ENCODE measurements around the gene CUEDC2.
A peak's percentile ranks its signal among the peaks of the same experiment; 100 is the strongest.

Gene CUEDC2, protein sequence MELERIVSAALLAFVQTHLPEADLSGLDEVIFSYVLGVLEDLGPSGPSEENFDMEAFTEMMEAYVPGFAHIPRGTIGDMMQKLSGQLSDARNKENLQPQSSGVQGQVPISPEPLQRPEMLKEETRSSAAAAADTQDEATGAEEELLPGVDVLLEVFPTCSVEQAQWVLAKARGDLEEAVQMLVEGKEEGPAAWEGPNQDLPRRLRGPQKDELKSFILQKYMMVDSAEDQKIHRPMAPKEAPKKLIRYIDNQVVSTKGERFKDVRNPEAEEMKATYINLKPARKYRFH

DNA sequence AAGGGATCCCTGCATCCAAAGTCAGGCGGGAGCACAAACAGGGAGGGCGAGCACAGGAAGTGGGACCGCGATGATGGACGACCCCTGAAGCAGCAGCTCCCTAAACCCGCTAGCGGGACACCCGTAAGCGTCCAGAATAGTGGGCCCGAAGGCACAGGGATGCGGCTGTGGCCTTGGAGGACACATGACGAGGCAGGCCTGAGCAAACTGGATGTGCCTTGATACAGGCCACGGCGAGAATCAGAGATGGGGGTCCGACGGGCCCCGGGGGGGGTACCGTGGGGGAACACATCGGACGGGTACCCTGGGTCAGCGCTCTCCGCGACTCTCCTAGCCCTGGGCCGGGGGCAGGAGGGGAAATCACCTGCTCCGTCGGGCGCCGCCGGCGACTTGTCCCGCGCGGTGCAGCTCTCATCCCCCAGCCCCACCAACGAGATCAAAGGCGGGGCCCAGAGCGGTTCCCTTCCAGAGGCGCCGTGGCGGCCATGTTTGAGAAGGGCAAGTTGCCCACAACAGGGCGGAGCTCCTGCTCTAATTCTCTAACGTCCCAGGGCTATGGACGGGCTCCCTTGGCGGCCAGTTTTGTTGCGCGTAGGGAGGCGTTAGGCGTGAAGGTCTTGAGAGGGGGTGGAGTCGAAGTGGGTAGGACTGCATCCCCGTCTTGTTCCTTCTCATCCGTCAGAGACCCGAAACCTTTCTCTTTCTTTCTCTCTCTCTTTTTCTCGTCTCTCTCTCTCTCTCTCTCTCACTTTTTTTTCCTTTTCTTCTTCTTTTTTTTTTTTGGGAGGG is at the start of gene CUEDC2:
Gene CUEDC2 (minus strand): TSS at position 413 of the 789 bp plus-strand sequence. CDS start 7,386 bp downstream, outside the sequence.
- TF ChIP-seq, protein P1, sequence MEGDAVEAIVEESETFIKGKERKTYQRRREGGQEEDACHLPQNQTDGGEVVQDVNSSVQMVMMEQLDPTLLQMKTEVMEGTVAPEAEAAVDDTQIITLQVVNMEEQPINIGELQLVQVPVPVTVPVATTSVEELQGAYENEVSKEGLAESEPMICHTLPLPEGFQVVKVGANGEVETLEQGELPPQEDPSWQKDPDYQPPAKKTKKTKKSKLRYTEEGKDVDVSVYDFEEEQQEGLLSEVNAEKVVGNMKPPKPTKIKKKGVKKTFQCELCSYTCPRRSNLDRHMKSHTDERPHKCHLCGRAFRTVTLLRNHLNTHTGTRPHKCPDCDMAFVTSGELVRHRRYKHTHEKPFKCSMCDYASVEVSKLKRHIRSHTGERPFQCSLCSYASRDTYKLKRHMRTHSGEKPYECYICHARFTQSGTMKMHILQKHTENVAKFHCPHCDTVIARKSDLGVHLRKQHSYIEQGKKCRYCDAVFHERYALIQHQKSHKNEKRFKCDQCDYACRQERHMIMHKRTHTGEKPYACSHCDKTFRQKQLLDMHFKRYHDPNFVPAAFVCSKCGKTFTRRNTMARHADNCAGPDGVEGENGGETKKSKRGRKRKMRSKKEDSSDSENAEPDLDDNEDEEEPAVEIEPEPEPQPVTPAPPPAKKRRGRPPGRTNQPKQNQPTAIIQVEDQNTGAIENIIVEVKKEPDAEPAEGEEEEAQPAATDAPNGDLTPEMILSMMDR (IDR thresholded peaks at IDR 0.05): no peak
- H3K9me3 ChIP-seq (ENCODE audit: control insufficient read depth, low read length): no peaks in the 10 kb centered on the region
- peak within 1 kb of the TSS; percentile 90 for H3K4me2 ChIP-seq (ENCODE audit: low read length)
- H3K4me1 ChIP-seq: peaks cover 4% of the 10 kb centered on the region
- peak within 1 kb of the TSS; percentile 69 for H3K27ac ChIP-seq
- H3K27me3 ChIP-seq (ENCODE audit: control insufficient read depth, insufficient read depth, low read length): no peaks in the 10 kb centered on the region
- H3K9ac ChIP-seq: peak within 1 kb of the TSS; percentile 91
- peak within 1 kb of the TSS; percentile 92 for H3K4me3 ChIP-seq (ENCODE audit: low read depth, low read length)
- H3K79me2 ChIP-seq: peaks cover 26% of the 10 kb centered on the region
- H2AFZ ChIP-seq: peak within 1 kb of the TSS; percentile 94
- H3K36me3 ChIP-seq (ENCODE audit: control insufficient read depth, insufficient read depth, low read length): no peaks in the 10 kb centered on the region

DNA sequence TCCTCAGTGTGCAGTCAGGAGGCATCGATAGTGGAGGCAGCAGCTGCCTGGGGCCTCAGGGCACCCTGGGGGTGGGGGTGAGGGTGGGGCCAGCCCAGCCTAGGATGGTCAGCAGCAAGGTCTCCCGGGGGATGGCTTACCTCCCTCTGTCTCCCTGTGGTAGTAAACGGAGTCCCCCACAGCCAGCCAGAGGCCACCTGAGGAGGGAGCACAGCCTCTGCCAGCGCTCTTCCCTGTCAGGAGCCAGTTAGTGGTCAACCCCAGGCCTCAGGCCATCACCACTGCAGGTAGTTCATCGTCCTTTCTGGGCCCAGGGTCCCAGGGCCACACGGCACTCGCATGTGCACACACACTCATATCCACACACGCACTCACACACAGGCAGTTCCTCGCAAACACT is 48.0 kb upstream of the CUEDC2 start:
- TF ChIP-seq, protein P1 (IDR thresholded peaks at IDR 0.05): no peak
- Histone ChIP-seq H3K79me2 (no peaks in the 10 kb centered on the region), H3K4me1 (no peaks in the 10 kb centered on the region), H3K27ac (no peak overlapping the region), H3K27me3 (ENCODE audit: control insufficient read depth, insufficient read depth, low read length) (no peaks in the 10 kb centered on the region), H3K4me2 (ENCODE audit: low read length) (no peak overlapping the region), H3K4me3 (ENCODE audit: low read depth, low read length) (no peak overlapping the region), H3K9me3 (ENCODE audit: control insufficient read depth, low read length) (no peaks in the 10 kb centered on the region), H2AFZ (no peak overlapping the region), H3K9ac (no peak overlapping the region), H3K36me3 (ENCODE audit: control insufficient read depth, insufficient read depth, low read length) (no peaks in the 10 kb centered on the region)

DNA sequence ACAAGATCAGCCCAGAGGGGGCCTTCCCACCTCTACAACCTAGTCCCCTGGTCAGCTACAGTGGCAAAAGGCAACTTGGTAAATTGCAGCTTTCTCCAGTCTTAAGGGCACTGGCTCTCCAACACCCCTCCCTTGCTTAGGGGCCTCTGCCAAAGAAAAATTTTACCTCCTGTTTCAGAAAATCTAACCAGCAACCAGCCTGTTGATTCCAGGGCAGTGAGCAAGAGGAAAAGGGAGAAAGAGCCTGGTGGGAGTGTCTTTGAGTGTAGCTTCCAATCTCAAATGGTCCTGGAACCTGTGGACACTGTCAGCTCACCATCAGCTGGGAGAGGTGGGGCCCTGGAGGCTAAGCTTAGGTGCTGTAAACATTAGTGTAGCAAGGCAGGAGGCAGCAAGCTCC is 47.3 kb upstream of the CUEDC2 start:
- Histone ChIP-seq H3K4me1 (no peaks in the 10 kb centered on the region), H3K4me3 (ENCODE audit: low read depth, low read length) (no peak overlapping the region), H3K27ac (no peak overlapping the region), H3K27me3 (ENCODE audit: control insufficient read depth, insufficient read depth, low read length) (no peaks in the 10 kb centered on the region), H3K36me3 (ENCODE audit: control insufficient read depth, insufficient read depth, low read length) (no peaks in the 10 kb centered on the region), H2AFZ (no peak overlapping the region), H3K9me3 (ENCODE audit: control insufficient read depth, low read length) (no peaks in the 10 kb centered on the region), H3K9ac (no peak overlapping the region), H3K4me2 (ENCODE audit: low read length) (no peak overlapping the region), H3K79me2 (no peaks in the 10 kb centered on the region)
- TF ChIP-seq, protein P1 (IDR thresholded peaks at IDR 0.05): no peak

DNA sequence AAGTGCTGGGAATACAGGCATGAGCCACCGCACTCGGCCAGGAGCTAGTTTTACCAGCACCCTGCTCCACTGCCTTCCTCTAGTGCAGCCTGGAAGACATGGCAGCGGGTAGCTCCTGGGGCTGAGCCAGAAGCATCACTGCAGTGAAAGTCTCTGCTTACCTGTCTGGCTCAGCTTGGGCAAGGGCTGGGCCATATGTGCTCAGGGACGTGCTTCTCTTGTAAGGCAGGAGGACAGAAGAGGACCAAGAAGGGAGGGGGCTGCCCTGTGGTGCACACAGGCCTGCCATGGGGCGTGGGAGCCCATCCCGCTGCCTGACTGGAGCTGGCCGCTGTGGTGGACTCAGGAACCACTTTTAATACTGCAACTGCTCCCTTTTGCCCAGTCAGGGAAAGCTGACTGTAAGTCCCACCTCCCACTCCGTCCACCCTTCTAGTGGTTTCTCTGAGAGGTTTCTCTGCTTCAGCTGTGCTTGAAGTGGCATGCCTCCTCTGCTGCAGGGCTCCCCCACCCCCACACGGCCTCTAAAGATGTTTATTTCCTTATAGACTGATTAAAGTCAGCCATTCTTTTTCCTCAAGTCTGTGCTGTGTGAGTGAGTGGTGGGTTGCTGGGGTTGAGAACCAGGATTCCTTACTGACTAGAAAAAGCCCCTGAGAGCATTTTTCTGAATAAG is 44.2 kb upstream of the CUEDC2 start:
- no peak overlapping the region for H3K27ac ChIP-seq
- no peaks in the 10 kb centered on the region for H3K79me2 ChIP-seq
- no peaks in the 10 kb centered on the region for H3K4me1 ChIP-seq
- H2AFZ ChIP-seq: no peak overlapping the region
- TF ChIP-seq, protein P1 (IDR thresholded peaks at IDR 0.05): no peak
- H3K27me3 ChIP-seq (ENCODE audit: control insufficient read depth, insufficient read depth, low read length): no peaks in the 10 kb centered on the region
- no peaks in the 10 kb centered on the region for H3K36me3 ChIP-seq (ENCODE audit: control insufficient read depth, insufficient read depth, low read length)
- H3K9me3 ChIP-seq (ENCODE audit: control insufficient read depth, low read length): no peaks in the 10 kb centered on the region
- no peak overlapping the region for H3K9ac ChIP-seq
- H3K4me2 ChIP-seq (ENCODE audit: low read length): no peak overlapping the region
- no peak overlapping the region for H3K4me3 ChIP-seq (ENCODE audit: low read depth, low read length)

Measured in parathyroid adenoma (tissue), 2 donors.